Keratinocyte (primary cell): ENCODE results near the gene ATXN10. TPM values are rescaled to one million over a fixed set of nuclear protein-coding genes. Genes with fewer than 3 reads are reported as not detected.

Experiments used
- DNase-seq: peaks from one replicate; pipeline ENCODE4 v3.0.0-alpha.2; 2011; ENCODE audit warnings: low read depth, missing footprints, low spot score
- FAIRE-seq: peaks from 2 replicates; lab custom pipeline; 2011; peaks lifted over from hg19 to GRCh38; lab: Jason Lieb, UNC
- H2AFZ ChIP-seq: 2 replicates; pipeline ENCODE4 v1.6.0; 2012; ENCODE audit warnings: low read length, control low read depth, inconsistent platforms; ENCODE audit not compliant: control insufficient read depth
- H3K27ac ChIP-seq: 2 replicates; pipeline ENCODE4 v1.5.1; 2011; ENCODE audit warnings: low read length; ENCODE audit not compliant: control insufficient read depth, insufficient read depth
- H3K27me3 ChIP-seq: 3 replicates; pipeline ENCODE4 v1.6.0; 2011; ENCODE audit warnings: low read length; ENCODE audit not compliant: control insufficient read depth, insufficient read depth; ENCODE audit errors: extremely low read depth
- H3K36me3 ChIP-seq, 2 experiments: 2 replicates in 1 of 2; 3 replicates in 1 of 2; pipeline ENCODE4 v1.5.1; 2011; ENCODE audit warnings: low read length in 2 of 2, mild to moderate bottlenecking in 1 of 2; ENCODE audit not compliant: control insufficient read depth in 2 of 2, insufficient read depth in 2 of 2; ENCODE audit errors: extremely low read depth in 1 of 2
- H3K4me1 ChIP-seq: 3 replicates; pipeline ENCODE4 v1.5.1; 2011; ENCODE audit warnings: low read length; ENCODE audit not compliant: control insufficient read depth, insufficient read depth; ENCODE audit errors: extremely low read depth
- H3K4me2 ChIP-seq: 3 replicates; pipeline ENCODE4 v1.6.0; 2011; ENCODE audit warnings: low read depth, low read length; ENCODE audit not compliant: control insufficient read depth, insufficient read depth; ENCODE audit errors: extremely low read depth
- H3K4me3 ChIP-seq, 3 experiments: fragments of 200-600 bp in 1 of 3; sonication (generic) in 1 of 3; 2 replicates in 2 of 3; 3 replicates in 1 of 3; pipeline ENCODE4 v1.5.1; 2011 to 2016; ENCODE audit warnings: low read length in 3 of 3, mild to moderate bottlenecking in 3 of 3, control low read depth in 2 of 3, inconsistent platforms in 1 of 3, low read depth in 1 of 3, mixed read lengths in 1 of 3, mixed run types in 1 of 3, moderate library complexity in 1 of 3; ENCODE audit not compliant: control insufficient read depth in 2 of 3, insufficient read depth in 2 of 3; ENCODE audit errors: extremely low read depth in 1 of 3
- H3K79me2 ChIP-seq: 2 replicates; pipeline ENCODE4 v1.6.0; 2012; ENCODE audit warnings: low read length; ENCODE audit not compliant: control insufficient read depth, insufficient read depth
- H3K9ac ChIP-seq: 3 replicates; pipeline ENCODE4 v1.6.0; 2011; ENCODE audit warnings: low read length; ENCODE audit not compliant: control insufficient read depth, insufficient read depth; ENCODE audit errors: extremely low read depth
- H3K9me1 ChIP-seq: 3 replicates; pipeline ENCODE4 v1.6.0; 2011; ENCODE audit warnings: low read length; ENCODE audit not compliant: control insufficient read depth, insufficient read depth; ENCODE audit errors: extremely low read depth
- H3K9me3 ChIP-seq: 2 replicates; pipeline ENCODE4 v1.5.1; 2012; ENCODE audit warnings: low read depth, low read length; ENCODE audit not compliant: control insufficient read depth
- H4K20me1 ChIP-seq: 3 replicates; pipeline ENCODE4 v1.6.0; 2011; ENCODE audit warnings: low read length; ENCODE audit not compliant: control insufficient read depth, insufficient read depth; ENCODE audit errors: extremely low read depth
- EZH2 ChIP-seq: IDR thresholded peaks from one replicate; pipeline ENCODE4 v1.6.1; 2012; ENCODE audit warnings: inconsistent platforms, mild to moderate bottlenecking, low read length, moderate library complexity
- dilution Hi-C: fragments of 300-500 bp; cut with MboI; formaldehyde crosslinking; loops from one replicate; pipeline ENCODE4 v1.7.0; 2020; ENCODE audit warnings: low sequenced_read_pairs; ENCODE audit not compliant: extremely low pct_ligation_motif_present
- polyA plus RNA-seq, 5 experiments: library from polyadenylated mRNA; depleted of rRNA in 3 of 5; stranded (reverse) in 3 of 5; stranded (forward) in 1 of 5; unstranded in 1 of 5; fragments of >200 nt; gene quantifications; 1 replicate in 1 of 5; 2 replicates in 3 of 5; 3 replicates in 1 of 5; pipeline versions ENCODE4 v1.2.1 to v1.2.3, GENCODE V29; 2011 to 2012; ENCODE audit warnings: missing spikeins in 2 of 5, low read depth in 1 of 5, low replicate concordance in 1 of 5
- TF ChIP-seq, protein P1 (sequence below), 3 experiments: IDR thresholded peaks in 1 of 3; conservative IDR thresholded peaks in 1 of 3; optimal IDR thresholded peaks in 1 of 3; 2 replicates in 2 of 3; 3 replicates in 1 of 3; pipeline versions ENCODE3 to v1.5.1; 2011; ENCODE audit warnings: low read length in 3 of 3, mild to moderate bottlenecking in 3 of 3, moderate library complexity in 2 of 3, control low read depth in 1 of 3, inconsistent platforms in 1 of 3; ENCODE audit not compliant: insufficient read depth in 2 of 3; ENCODE audit errors: extremely low read depth in 1 of 3

ATXN10 gene
- polyA plus RNA-seq, 1 donor (not counting 4 experiments of a cell fraction or from before 2014, with no cell fraction given) = 276 TPM

GRCh38 chr22:45769569-45770210 is 98.1 kb downstream of the ATXN10 start:
- Histone ChIP-seq H3K4me3 (no peak overlapping the region), H3K4me2 (no peak overlapping the region), H3K79me2 (peaks cover 2% of the 10 kb centered on the region), H3K9ac (no peak overlapping the region), H3K36me3 (peaks cover 0 to 6% of the 10 kb centered on the region in 2 experiments), H3K27me3 (no peaks in the 10 kb centered on the region), H2AFZ (no peak overlapping the region), H3K9me1 (no peaks in the 10 kb centered on the region), H3K27ac (no peak overlapping the region), H3K4me1 (no peaks in the 10 kb centered on the region), H3K9me3 (no peaks in the 10 kb centered on the region), H4K20me1 (no peaks in the 10 kb centered on the region)
- FAIRE-seq = no peak
- dilution Hi-C loops = no loop called here
- DNase-seq = no peak
- TF ChIP-seq, protein P1, sequence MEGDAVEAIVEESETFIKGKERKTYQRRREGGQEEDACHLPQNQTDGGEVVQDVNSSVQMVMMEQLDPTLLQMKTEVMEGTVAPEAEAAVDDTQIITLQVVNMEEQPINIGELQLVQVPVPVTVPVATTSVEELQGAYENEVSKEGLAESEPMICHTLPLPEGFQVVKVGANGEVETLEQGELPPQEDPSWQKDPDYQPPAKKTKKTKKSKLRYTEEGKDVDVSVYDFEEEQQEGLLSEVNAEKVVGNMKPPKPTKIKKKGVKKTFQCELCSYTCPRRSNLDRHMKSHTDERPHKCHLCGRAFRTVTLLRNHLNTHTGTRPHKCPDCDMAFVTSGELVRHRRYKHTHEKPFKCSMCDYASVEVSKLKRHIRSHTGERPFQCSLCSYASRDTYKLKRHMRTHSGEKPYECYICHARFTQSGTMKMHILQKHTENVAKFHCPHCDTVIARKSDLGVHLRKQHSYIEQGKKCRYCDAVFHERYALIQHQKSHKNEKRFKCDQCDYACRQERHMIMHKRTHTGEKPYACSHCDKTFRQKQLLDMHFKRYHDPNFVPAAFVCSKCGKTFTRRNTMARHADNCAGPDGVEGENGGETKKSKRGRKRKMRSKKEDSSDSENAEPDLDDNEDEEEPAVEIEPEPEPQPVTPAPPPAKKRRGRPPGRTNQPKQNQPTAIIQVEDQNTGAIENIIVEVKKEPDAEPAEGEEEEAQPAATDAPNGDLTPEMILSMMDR (optimal IDR thresholded peaks at IDR 0.05 in 1 of 3, IDR thresholded peaks at IDR 0.05 in 1 of 3, conservative IDR thresholded peaks at IDR 0.05 in 1 of 3; ENCODE audit: extremely low read depth in 1 of 3, insufficient read depth in 2 of 3, low read length in 3 of 3) = no peak
- TF ChIP-seq EZH2 = no peak

DNA sequence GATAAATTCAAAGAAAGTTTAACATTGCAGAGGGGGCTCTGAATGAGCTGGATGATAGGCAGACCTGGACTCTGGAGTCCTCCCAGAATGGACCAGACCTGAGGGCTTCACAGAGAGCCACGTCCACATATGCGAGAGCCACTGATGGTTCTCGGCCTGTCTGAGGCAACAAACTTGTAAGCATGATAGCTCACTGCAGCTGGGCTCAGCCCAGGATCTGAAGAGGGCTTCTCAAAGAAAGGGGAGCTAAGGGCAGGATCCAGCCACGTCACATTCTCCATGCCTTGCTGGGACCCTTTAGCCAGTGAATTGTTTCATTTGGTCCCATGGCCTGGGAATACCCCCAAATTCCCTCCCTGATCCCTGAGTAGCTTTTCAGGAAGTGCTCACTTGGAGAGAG is 98.9 kb downstream of the ATXN10 start:
- FAIRE-seq (no peak), DNase-seq (no peak)
- no peaks in the 10 kb centered on the region for H3K9me1 ChIP-seq
- no peaks in the 10 kb centered on the region for H3K9me3 ChIP-seq
- peaks cover 2% of the 10 kb centered on the region for H3K79me2 ChIP-seq
- peaks cover 0 to 6% of the 10 kb centered on the region in 2 experiments for H3K36me3 ChIP-seq
- no peak overlapping the region for H3K27ac ChIP-seq
- no peak overlapping the region for H3K4me2 ChIP-seq
- no peak overlapping the region for H3K4me3 ChIP-seq
- no peaks in the 10 kb centered on the region for H4K20me1 ChIP-seq
- H2AFZ ChIP-seq = no peak overlapping the region
- H3K27me3 ChIP-seq = no peaks in the 10 kb centered on the region
- TF ChIP-seq EZH2 = no peak
- TF ChIP-seq, protein P1 (optimal IDR thresholded peaks at IDR 0.05 in 1 of 3, IDR thresholded peaks at IDR 0.05 in 1 of 3, conservative IDR thresholded peaks at IDR 0.05 in 1 of 3; ENCODE audit: extremely low read depth in 1 of 3, insufficient read depth in 2 of 3, low read length in 3 of 3) = no peak
- no peak overlapping the region for H3K9ac ChIP-seq
- dilution Hi-C loops = no loop called here
- H3K4me1 ChIP-seq = no peaks in the 10 kb centered on the region
